Thyroid gland (tissue), 4 donors: ENCODE data around the gene PCCA.

Experiments used
- POLR2A ChIP-seq, 2 donors: fragments of 450-650 bp; IDR thresholded peaks; one replicate each; pipeline ENCODE4 v1.6.1; 2017; ENCODE audit warnings: antibody characterized with exemption in 2 of 2, mild to moderate bottlenecking in 2 of 2, moderate library complexity in 1 of 2
- TF ChIP-seq, protein P1 (sequence below), 6 experiments: fragments of 200-600 bp in 3 of 6; fragments of 450-650 bp in 3 of 6; sonication (generic) in 3 of 6; IDR thresholded peaks; one replicate each; pipeline ENCODE4 v1.5.1; 2016 to 2019; ENCODE audit warnings: antibody characterized with exemption in 6 of 6, mild to moderate bottlenecking in 2 of 6, inconsistent platforms in 1 of 6, moderate library complexity in 1 of 6

GRCh38 chr13:100388923-100389322 is 300.0 kb downstream of the PCCA start:
- TF ChIP-seq, protein P1, sequence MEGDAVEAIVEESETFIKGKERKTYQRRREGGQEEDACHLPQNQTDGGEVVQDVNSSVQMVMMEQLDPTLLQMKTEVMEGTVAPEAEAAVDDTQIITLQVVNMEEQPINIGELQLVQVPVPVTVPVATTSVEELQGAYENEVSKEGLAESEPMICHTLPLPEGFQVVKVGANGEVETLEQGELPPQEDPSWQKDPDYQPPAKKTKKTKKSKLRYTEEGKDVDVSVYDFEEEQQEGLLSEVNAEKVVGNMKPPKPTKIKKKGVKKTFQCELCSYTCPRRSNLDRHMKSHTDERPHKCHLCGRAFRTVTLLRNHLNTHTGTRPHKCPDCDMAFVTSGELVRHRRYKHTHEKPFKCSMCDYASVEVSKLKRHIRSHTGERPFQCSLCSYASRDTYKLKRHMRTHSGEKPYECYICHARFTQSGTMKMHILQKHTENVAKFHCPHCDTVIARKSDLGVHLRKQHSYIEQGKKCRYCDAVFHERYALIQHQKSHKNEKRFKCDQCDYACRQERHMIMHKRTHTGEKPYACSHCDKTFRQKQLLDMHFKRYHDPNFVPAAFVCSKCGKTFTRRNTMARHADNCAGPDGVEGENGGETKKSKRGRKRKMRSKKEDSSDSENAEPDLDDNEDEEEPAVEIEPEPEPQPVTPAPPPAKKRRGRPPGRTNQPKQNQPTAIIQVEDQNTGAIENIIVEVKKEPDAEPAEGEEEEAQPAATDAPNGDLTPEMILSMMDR (IDR thresholded peaks at IDR 0.05) = no peak
- TF ChIP-seq POLR2A (IDR thresholded peaks at IDR 0.05) = no peak
